SU-DHL-6 (cell line): ENCODE results near the gene SMAD3.

Experiments used
- EZH2phosphoT487 ChIP-seq: fragments of 200-600 bp; sonication (generic), shearing (Covaris generic); conservative IDR thresholded peaks from 2 replicates; pipeline ENCODE4 v1.6.1; 2018; ENCODE audit warnings: mild to moderate bottlenecking, antibody characterized with exemption, low read length, moderate library complexity, mixed read lengths
- TF ChIP-seq, protein P1 (sequence below): fragments of 200-600 bp; sonication (generic); IDR thresholded peaks from one replicate; pipeline ENCODE4 v1.5.1; 2017; ENCODE audit warnings: antibody characterized with exemption, mild to moderate bottlenecking, low read length, moderate library complexity; ENCODE audit not compliant: insufficient read depth, poor library complexity, severe bottlenecking

- TF ChIP-seq, protein P1, sequence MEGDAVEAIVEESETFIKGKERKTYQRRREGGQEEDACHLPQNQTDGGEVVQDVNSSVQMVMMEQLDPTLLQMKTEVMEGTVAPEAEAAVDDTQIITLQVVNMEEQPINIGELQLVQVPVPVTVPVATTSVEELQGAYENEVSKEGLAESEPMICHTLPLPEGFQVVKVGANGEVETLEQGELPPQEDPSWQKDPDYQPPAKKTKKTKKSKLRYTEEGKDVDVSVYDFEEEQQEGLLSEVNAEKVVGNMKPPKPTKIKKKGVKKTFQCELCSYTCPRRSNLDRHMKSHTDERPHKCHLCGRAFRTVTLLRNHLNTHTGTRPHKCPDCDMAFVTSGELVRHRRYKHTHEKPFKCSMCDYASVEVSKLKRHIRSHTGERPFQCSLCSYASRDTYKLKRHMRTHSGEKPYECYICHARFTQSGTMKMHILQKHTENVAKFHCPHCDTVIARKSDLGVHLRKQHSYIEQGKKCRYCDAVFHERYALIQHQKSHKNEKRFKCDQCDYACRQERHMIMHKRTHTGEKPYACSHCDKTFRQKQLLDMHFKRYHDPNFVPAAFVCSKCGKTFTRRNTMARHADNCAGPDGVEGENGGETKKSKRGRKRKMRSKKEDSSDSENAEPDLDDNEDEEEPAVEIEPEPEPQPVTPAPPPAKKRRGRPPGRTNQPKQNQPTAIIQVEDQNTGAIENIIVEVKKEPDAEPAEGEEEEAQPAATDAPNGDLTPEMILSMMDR = no peak
- no peak for TF ChIP-seq EZH2phosphoT487
These were observed 38.0 kb downstream of the SMAD3 start for GRCh38 chr15:67103432-67103831.
